Amygdala (tissue), 56 donors: ENCODE data around the gene LRRC74B.
"Not testable (repeated sequence)": the region's sequence is repeated elsewhere in the genome, so short reads cannot be mapped to it uniquely, and the experiment has no call there.

Experiments used
- DNase-seq, 56 donors: peaks; one replicate each; lab custom pipeline; 2025; lab: John Stamatoyannopoulos, UW

Gene LRRC74B

GRCh38 chr22:21051831-21052400 is 6.2 kb downstream of the LRRC74B start:
- no peak for DNase-seq

- DNase-seq: no peak
Observed at GRCh38 chr22:21052715-21053459, 7.1 kb downstream of the LRRC74B start.

- no peak for DNase-seq
Observed at GRCh38 chr22:21054046-21054713, 8.4 kb downstream of the LRRC74B start.

GRCh38 chr22:21054714-21055563 is 9.2 kb downstream of the LRRC74B start:
- DNase-seq: no peak

GRCh38 chr22:21055564-21055834 is 9.8 kb downstream of the LRRC74B start:
- DNase-seq: no peak

GRCh38 chr22:21055880-21056319 is 10.2 kb downstream of the LRRC74B start:
- DNase-seq: no peak

- DNase-seq: not testable (repeated sequence)
Observed at GRCh38 chr22:21060363-21060762, 14.6 kb downstream of the LRRC74B start.

- not testable (repeated sequence) for DNase-seq
Observed at GRCh38 chr22:21061660-21062321, 16.0 kb downstream of the LRRC74B start.

- DNase-seq: not testable (repeated sequence)
Observed at GRCh38 chr22:21064425-21064824, 18.7 kb downstream of the LRRC74B start.

- DNase-seq: no peak
Observed at GRCh38 chr22:21064917-21065864, 19.4 kb downstream of the LRRC74B start.

GRCh38 chr22:21067075-21067900 is 21.5 kb downstream of the LRRC74B start:
- no peak for DNase-seq

- no peak for DNase-seq
Observed at GRCh38 chr22:21067901-21068680, 22.3 kb downstream of the LRRC74B start.

GRCh38 chr22:21068681-21069276 is 23.0 kb downstream of the LRRC74B start:
- no peak for DNase-seq

- DNase-seq: no peak
Observed at GRCh38 chr22:21069375-21069774, 23.6 kb downstream of the LRRC74B start.

GRCh38 chr22:21070690-21071615 is 25.2 kb downstream of the LRRC74B start:
- DNase-seq: no peak

- not testable (repeated sequence) for DNase-seq
Observed at GRCh38 chr22:21071796-21072195, 26.1 kb downstream of the LRRC74B start.
